Measurements from ENCODE around the gene BOC. TPM values are rescaled to one million over a fixed set of nuclear protein-coding genes. Genes with fewer than 3 reads are reported as not detected.

Gene BOC
- polyA plus RNA-seq, 1 donor from 2014 or later: 0.53 TPM

DNA sequence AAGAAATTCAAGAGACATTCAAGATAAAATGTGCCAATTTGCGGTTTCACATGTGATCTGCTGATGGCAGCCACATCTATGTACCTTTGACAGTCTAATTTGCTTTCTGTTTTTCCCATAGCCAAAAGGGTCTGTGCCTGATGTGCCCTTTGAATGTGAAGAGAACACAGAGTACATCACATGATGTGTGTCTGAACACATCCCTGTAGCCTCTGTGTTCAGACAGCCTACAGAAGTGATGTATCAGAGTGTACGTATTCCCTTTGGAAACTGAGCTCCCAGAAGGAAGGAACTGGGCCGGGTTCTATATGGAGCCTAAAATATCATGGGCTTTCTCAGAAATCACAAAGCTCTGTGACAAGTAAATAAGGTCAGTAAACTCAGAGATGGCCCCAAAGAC lies 52.4 kb downstream of the BOC start:
- H3K9me3 ChIP-seq (ENCODE audit: low read length): no peaks in the 10 kb centered on the region
- no peak overlapping the region for H3K4me2 ChIP-seq (ENCODE audit: low read length)
- no peaks in the 10 kb centered on the region for H3K79me2 ChIP-seq (replicated peaks; ENCODE audit: insufficient read depth, low read length)
- peak overlapping the region; percentile 52 for H2AFZ ChIP-seq (ENCODE audit: low read depth, low read length)
- TF ChIP-seq RAD21 (conservative IDR thresholded peaks at IDR 0.05) (no peak), TAF1 (IDR thresholded peaks at IDR 0.05; ENCODE audit: low read depth) (no peak), POLR2AphosphoS5 (IDR thresholded peaks at IDR 0.05) (no peak), SMC3 (conservative IDR thresholded peaks at IDR 0.05; ENCODE audit: poor library complexity) (no peak)
- TF ChIP-seq, protein P1, sequence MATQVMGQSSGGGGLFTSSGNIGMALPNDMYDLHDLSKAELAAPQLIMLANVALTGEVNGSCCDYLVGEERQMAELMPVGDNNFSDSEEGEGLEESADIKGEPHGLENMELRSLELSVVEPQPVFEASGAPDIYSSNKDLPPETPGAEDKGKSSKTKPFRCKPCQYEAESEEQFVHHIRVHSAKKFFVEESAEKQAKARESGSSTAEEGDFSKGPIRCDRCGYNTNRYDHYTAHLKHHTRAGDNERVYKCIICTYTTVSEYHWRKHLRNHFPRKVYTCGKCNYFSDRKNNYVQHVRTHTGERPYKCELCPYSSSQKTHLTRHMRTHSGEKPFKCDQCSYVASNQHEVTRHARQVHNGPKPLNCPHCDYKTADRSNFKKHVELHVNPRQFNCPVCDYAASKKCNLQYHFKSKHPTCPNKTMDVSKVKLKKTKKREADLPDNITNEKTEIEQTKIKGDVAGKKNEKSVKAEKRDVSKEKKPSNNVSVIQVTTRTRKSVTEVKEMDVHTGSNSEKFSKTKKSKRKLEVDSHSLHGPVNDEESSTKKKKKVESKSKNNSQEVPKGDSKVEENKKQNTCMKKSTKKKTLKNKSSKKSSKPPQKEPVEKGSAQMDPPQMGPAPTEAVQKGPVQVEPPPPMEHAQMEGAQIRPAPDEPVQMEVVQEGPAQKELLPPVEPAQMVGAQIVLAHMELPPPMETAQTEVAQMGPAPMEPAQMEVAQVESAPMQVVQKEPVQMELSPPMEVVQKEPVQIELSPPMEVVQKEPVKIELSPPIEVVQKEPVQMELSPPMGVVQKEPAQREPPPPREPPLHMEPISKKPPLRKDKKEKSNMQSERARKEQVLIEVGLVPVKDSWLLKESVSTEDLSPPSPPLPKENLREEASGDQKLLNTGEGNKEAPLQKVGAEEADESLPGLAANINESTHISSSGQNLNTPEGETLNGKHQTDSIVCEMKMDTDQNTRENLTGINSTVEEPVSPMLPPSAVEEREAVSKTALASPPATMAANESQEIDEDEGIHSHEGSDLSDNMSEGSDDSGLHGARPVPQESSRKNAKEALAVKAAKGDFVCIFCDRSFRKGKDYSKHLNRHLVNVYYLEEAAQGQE (IDR thresholded peaks at IDR 0.05; ENCODE audit: borderline replicate concordance): no peak
- H3K36me3 ChIP-seq (ENCODE audit: insufficient read depth, low read length): no peaks in the 10 kb centered on the region
- H3K27ac ChIP-seq (ENCODE audit: low read length): no peak overlapping the region
- no peak overlapping the region for H3K9ac ChIP-seq (ENCODE audit: low read length)
- H4K20me1 ChIP-seq (ENCODE audit: insufficient read depth): no peaks in the 10 kb centered on the region
- no peaks in the 10 kb centered on the region for H3K27me3 ChIP-seq (ENCODE audit: insufficient read depth, low read depth, low read length)
- H3F3A ChIP-seq (ENCODE audit: insufficient read depth, low read length, poor library complexity, severe bottlenecking): no peaks in the 10 kb centered on the region
- no peaks in the 10 kb centered on the region for H3K9me2 ChIP-seq (ENCODE audit: insufficient read depth, low read length)
- H3K4me3 ChIP-seq (ENCODE audit: low read length): no peak overlapping the region

DNA sequence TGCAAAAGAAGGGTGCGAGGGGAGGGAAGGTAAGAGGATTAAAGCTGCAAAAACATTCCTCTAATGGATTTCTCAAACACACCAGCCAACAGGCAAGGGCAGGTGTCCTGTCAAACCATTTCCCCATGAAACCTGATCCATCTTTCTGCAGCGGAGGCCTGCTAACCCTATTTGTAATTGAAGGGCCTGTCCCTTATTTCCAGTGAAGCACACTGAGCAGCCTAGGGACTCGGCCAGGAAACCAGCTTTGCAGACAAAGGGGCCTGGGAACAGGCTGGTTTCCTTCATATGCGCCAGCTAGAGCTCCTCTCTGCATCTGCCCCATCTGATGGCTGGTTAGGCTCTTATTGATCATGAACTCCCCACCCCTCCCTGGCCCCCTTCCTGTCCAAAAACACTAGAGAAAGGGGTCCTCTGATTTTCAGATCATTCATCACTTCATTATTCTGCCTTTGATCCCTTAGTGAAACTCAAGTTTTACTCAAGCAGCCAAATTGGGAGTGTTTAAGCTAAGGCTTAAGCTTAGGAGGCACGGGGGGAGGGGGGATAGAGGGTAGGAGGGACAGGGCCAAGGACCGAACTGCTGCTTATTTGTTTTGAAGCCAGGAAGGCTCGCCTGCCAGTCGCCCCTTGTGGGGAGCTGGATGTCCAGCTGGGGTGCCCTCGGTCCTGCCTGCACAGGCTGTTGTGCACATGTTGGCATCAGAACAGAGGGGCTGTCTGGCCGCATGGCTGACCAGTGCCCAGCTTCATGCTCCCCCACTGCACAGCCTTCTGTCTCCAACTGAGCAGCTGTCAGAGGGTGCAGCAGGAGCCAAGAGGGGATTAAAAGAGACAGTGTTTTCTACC lies 53.1 kb downstream of the BOC start:
- H3K9me3 ChIP-seq (ENCODE audit: low read length): no peaks in the 10 kb centered on the region
- no peaks in the 10 kb centered on the region for H3F3A ChIP-seq (ENCODE audit: insufficient read depth, low read length, poor library complexity, severe bottlenecking)
- no peaks in the 10 kb centered on the region for H3K9me2 ChIP-seq (ENCODE audit: insufficient read depth, low read length)
- no peak overlapping the region for H3K4me3 ChIP-seq (ENCODE audit: low read length)
- no peak overlapping the region for H3K4me2 ChIP-seq (ENCODE audit: low read length)
- H3K27me3 ChIP-seq (ENCODE audit: insufficient read depth, low read depth, low read length): no peaks in the 10 kb centered on the region
- no peak overlapping the region for H3K27ac ChIP-seq (ENCODE audit: low read length)
- no peak overlapping the region for H3K9ac ChIP-seq (ENCODE audit: low read length)
- H3K36me3 ChIP-seq (ENCODE audit: insufficient read depth, low read length): no peaks in the 10 kb centered on the region
- peak overlapping the region; percentile 52 for H2AFZ ChIP-seq (ENCODE audit: low read depth, low read length)
- no peaks in the 10 kb centered on the region for H4K20me1 ChIP-seq (ENCODE audit: insufficient read depth)
- TF ChIP-seq EP300 (conservative IDR thresholded peaks at IDR 0.05; ENCODE audit: poor library complexity, severe bottlenecking) (no peak), SMC3 (conservative IDR thresholded peaks at IDR 0.05; ENCODE audit: poor library complexity) (no peak), RAD21 (conservative IDR thresholded peaks at IDR 0.05) (no peak), POLR2AphosphoS5 (IDR thresholded peaks at IDR 0.05) (no peak)
- TF ChIP-seq, protein P2, sequence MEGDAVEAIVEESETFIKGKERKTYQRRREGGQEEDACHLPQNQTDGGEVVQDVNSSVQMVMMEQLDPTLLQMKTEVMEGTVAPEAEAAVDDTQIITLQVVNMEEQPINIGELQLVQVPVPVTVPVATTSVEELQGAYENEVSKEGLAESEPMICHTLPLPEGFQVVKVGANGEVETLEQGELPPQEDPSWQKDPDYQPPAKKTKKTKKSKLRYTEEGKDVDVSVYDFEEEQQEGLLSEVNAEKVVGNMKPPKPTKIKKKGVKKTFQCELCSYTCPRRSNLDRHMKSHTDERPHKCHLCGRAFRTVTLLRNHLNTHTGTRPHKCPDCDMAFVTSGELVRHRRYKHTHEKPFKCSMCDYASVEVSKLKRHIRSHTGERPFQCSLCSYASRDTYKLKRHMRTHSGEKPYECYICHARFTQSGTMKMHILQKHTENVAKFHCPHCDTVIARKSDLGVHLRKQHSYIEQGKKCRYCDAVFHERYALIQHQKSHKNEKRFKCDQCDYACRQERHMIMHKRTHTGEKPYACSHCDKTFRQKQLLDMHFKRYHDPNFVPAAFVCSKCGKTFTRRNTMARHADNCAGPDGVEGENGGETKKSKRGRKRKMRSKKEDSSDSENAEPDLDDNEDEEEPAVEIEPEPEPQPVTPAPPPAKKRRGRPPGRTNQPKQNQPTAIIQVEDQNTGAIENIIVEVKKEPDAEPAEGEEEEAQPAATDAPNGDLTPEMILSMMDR (IDR thresholded peaks at IDR 0.05; ENCODE audit: poor library complexity, severe bottlenecking): no peak
- no peaks in the 10 kb centered on the region for H3K79me2 ChIP-seq (replicated peaks; ENCODE audit: insufficient read depth, low read length)

DNA sequence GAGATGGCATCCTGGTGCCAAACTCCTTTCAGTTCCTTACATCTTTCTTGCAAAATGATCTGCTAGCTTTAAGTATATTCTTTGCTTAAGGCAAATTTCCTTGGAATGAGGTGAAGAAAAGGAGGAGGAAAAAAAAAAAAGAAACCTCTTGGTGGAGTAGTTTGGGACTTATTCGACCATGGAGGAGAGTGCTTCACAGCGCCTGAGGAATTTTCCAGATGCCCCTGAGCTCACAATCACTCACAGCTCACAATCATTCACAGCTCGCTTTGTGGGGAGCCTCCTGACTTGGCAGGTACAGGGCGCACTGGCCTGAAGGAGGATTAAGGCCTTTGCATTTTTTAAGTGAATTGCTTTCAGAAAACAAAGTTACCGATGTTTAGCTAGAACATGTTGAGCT lies 53.9 kb downstream of the BOC start:
- Histone ChIP-seq H3K4me2 (ENCODE audit: low read length) (no peak overlapping the region), H3K27ac (ENCODE audit: low read length) (no peak overlapping the region), H3K9me2 (ENCODE audit: insufficient read depth, low read length) (no peaks in the 10 kb centered on the region), H3F3A (ENCODE audit: insufficient read depth, low read length, poor library complexity, severe bottlenecking) (no peaks in the 10 kb centered on the region), H3K9me3 (ENCODE audit: low read length) (no peaks in the 10 kb centered on the region), H3K79me2 (replicated peaks; ENCODE audit: insufficient read depth, low read length) (no peaks in the 10 kb centered on the region), H2AFZ (ENCODE audit: low read depth, low read length) (no peak overlapping the region), H3K9ac (ENCODE audit: low read length) (no peak overlapping the region), H3K4me3 (ENCODE audit: low read length) (no peak overlapping the region), H3K36me3 (ENCODE audit: insufficient read depth, low read length) (no peaks in the 10 kb centered on the region), H4K20me1 (ENCODE audit: insufficient read depth) (no peaks in the 10 kb centered on the region), H3K27me3 (ENCODE audit: insufficient read depth, low read depth, low read length) (no peaks in the 10 kb centered on the region)
- no peak for TF ChIP-seq POLR2AphosphoS5 (IDR thresholded peaks at IDR 0.05)
- TF ChIP-seq MXI1 (conservative IDR thresholded peaks at IDR 0.05; ENCODE audit: poor library complexity, severe bottlenecking): no peak
- TF ChIP-seq, protein P1 (IDR thresholded peaks at IDR 0.05; ENCODE audit: borderline replicate concordance): no peak
- no peak for TF ChIP-seq EZH2 (IDR thresholded peaks at IDR 0.05; ENCODE audit: borderline replicate concordance, insufficient read depth, low read length, poor library complexity, severe bottlenecking)
- TF ChIP-seq TAF1 (IDR thresholded peaks at IDR 0.05; ENCODE audit: low read depth): no peak
- no peak for TF ChIP-seq SMC3 (conservative IDR thresholded peaks at IDR 0.05; ENCODE audit: poor library complexity)
- TF ChIP-seq RAD21 (conservative IDR thresholded peaks at IDR 0.05): no peak
- no peak for TF ChIP-seq EP300 (conservative IDR thresholded peaks at IDR 0.05; ENCODE audit: poor library complexity, severe bottlenecking)

All from neural cell (in vitro differentiated cells).